HG03135 (cell line): ENCODE measurements around the gene SLC6A11.

Experiments
- ATAC-seq: cut with Tn5 transposase; IDR thresholded peaks from one replicate; pipeline ENCODE4 v1.9.1; 2021; ENCODE audit warnings: mild to moderate bottlenecking, moderate library complexity; ENCODE audit not compliant: unreplicated experiment

SLC6A11 gene

DNA sequence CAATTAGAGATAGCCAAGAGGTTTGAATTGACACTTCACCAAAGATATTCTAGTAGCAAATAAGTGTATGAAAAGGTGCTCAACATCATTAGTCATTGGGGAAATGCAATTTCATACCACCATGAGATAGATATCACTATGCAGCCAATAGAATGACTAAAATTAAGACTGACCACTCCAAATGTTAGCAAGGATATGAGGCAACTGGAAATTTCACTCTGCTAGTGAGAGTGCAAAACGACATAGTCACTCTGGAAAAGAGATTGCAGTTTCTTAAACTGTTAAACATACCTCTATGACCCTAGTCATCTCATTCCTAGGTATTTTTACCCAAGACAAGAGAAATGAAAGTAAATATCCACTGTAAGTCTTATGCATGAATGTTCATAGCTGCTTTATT lies 27.6 kb upstream of the SLC6A11 start:
- ATAC-seq = no peak

DNA sequence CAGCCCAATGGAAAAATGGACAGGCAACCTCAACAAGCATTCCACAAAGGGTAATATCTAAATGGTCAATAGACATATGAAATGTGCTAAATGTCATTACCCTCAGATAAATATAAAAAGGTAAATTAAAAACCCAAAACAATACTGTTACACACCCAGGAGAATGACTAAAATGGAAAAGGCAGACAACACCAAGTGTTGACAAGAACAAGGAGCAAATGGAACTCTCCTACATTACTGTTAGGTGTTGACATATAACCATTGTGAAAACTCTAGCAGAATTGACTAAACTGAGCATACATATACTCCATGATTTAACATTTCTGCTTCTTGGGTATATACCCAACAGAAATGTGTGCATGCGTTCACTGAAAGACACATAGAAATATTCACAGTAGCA lies 25.3 kb upstream of the SLC6A11 start:
- no peak for ATAC-seq

DNA sequence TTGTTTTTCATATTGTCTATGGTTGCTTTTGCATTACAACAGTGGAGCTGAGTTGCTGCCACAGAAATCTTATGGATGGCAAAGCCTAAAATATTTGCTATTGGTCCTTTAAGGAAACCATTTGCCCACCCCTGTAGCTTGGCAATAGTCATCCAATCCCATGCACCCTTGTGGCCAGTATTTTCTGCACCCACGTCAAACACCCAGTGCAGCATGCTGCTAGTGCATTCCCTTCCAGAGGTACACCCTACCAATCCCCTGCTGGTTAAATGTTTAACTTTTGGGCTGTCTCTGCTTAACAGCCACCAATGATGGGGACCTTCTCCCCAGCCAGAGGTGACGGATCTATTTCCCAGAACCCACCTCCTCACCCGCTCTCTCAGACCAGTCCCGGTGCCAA lies 23.8 kb upstream of the SLC6A11 start:
- no peak for ATAC-seq

DNA sequence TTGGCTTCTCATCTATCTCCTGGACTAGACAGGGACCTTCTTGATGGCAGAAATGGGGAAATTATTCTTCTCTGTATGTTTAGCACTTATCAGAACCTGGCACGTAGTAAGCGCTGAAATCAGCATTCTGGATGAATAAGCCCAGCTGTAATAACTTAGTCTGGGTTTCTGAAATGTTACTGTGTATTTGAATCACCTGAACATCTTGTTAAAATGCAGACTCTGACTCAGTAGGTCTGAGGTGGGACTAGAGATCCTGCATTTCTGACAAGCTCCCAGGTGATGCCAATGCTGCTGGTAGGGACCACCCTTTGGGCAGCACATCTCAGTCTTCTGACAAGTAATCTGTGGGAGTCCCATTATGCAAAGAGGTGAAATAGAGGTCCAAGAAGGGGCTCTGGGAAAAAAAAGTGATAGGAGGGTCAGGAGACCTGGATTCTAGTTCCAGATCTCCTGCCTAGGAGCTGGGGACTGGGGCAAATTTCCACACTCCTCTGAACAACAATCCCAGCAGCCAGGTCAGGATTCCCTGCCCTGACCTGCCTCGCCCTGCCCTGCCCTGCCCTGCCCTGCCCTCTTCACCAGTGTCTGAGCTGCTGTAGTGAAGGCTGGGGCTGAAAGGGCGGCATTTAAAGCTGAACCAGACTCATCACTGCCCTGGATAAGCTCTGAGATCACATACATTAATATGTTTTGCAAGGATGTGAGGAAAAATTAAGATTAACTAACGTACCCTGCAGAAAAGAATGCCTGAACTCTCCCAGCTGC lies 17.2 kb upstream of the SLC6A11 start:
- ATAC-seq = no peak

DNA sequence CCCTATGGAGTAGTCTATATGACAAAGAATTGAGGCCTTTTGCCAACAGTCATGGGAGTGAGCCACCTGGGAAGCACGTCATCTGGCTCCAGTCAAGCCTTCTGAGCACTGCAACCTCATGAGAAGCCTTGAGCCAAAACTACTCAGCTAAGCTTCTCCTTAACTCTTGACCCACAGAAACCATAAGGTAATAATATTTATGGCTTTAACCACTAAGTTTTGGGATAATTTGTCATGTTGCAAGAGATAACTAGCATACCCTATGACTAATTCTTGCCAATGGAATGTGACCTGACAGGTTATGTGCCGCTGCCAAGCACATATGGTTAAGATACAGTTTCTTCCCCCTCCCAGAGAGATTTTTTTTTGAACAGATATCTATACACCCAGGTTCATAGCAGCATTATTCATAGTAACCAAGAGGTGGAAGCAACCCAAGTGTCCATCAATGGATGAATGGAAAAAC lies 11.8 kb upstream of the SLC6A11 start:
- no peak for ATAC-seq

DNA sequence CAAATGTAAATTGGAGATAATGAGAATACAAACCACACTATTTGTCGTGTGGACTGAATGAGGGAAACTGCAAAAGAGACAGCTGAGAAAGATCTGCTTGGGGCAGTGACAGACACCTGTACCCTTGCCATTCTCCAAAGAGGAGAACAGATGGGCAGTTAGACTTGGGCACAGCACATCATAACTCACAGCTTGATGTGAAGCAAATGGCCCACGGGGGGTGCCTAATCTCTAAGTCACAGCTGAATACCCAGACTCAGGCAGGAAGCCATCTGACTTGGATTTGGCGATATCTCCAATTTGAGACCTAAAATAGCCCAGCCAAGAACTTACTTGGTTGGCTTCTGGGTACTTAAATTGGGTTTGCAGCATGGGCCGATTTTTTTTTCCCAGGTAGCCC lies 10.0 kb upstream of the SLC6A11 start:
- ATAC-seq = no peak

DNA sequence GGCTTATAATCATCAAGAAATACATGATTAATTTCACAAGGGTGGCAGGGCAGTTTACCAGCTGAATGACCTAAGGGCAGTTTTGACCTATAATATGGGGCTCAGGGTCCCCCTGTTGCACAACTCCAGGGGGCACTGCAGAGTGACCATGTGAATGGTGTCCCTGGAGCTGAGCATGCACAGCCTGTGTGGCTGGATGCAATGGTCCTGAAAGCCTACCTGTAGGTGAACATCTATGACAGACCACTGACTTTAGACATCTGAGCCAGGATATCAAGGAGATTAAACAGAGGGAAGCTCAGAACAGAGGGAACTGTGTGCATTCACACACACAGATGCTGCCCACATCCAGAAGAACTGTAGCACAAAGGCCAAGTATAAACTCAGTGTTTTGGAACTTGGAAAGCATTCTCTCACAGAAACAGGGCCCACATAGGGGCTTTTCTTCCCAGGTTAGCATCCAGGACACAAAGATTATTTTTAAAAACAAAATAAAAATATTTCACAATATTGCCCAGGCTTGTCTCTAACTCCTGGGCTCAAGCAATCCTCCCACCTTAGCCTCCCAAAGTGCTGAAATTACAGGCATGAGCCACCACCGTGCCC lies 7.8 kb upstream of the SLC6A11 start:
- ATAC-seq = no peak

DNA sequence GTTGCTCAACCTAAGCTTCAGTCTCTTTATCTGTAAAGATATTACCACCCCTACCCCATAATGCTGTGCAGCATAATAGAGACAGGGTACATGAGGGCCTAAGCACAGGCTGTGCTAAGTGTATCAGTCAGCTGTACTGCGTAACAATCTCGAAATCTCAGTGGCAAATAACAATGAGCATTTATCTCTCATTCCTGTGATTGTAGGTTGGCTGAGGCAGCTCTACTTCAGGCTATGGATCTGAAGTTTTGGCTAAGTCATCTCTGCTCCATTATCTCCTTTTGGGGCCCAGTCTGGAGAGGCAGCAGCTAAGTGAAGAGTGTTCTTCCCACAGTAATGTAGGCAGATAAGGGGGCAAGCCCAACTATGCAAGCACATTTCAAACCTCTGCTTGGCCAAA lies 7.1 kb upstream of the SLC6A11 start:
- ATAC-seq = no peak

DNA sequence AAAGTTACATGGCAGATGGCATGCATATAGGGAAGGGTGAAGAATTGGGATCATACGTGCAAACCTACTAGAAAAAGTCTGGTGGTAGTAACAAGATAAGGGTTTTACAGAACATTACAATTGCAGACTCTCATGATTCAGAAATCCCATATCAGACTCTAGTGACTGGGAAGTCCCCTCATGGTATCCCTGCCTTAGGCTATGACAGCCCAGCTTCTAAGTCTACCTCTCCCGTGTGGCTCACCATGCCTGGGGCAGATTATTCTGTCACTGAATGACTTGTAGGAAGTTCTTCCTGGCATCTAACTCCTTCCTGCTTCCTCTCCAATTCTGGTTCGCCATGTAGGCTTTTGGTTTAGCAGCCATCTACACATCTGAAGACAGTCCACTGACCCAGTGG lies 5.7 kb upstream of the SLC6A11 start:
- ATAC-seq = no peak

DNA sequence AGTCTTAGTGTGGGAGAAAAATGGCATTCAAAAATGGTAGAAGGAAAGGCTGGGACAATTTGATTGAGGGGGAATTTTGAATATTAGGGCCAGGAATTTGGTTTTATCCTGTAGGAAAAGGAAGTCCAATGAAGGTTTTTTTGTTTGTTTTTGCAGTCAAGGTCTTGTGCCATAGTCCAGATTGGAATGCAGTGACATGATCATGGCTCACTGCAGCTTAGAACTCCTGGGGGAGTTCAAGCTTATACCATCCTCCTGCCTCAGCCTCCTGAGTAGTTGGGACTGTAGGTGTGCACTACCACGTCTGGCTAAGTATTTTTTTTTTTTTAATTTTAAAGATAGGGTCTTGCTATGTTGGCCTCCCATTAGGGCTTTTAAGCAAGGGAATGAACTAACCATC lies 2.6 kb upstream of the SLC6A11 start:
- no peak for ATAC-seq

DNA sequence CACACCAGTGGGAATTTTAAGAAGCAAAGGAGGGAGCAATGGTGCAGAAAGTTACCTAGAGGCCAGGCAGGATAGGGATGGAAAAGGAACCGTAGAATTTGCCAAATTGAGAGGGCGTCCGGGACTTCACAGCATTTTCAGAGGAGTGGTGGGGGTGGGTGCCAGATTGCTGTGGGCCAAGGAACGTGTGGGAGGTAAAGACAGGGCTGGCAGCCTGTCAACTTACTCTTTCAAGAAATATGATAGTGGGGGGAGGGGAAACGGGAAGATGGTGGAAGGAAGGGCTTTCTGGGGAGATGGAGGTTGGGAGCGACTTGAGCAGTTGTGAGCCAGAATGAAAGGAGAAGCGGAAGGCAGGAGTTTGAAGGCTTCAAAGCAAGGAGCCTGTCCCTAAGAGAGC lies 1.4 kb upstream of the SLC6A11 start:
- no peak for ATAC-seq

DNA sequence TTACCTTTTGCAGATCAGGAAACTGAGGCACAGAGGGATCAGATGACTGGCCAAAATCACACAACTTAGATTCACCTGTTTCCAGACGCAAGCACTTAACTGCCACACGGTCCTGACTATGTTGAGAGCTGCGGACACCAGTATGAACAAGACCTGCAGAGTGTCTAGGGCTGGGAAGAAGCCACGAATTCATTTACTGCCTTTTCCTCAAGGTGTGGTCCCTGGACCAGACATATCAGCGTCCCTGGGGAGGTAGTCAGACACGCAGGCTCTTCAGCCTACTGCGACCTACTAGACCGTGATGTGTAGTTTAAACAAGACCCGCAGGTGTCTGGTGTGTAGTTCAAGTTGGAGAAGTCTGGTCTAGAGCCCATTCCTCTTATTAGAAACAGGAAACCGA lies 541 bp upstream of the SLC6A11 start:
- ATAC-seq = no peak

DNA sequence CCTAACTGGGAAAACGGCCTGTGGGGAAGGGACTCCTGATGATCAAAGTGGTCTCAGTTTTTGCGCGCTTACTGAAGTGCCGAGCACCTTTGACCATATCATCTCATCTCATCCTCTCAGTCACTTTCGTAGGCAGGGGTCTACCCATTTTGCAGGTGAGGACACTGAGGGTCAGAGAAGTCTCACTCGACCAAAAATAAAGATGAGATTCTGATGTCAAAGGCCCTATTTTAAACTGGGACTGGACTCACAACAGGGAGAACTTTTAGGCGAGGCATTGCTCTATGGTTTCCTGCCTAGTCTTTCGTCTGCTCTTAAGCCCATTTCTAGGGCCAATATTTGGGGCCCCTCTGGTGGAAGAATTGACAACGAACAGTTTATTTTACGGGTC lies 830 bp downstream of the SLC6A11 start:
- ATAC-seq = no peak

DNA sequence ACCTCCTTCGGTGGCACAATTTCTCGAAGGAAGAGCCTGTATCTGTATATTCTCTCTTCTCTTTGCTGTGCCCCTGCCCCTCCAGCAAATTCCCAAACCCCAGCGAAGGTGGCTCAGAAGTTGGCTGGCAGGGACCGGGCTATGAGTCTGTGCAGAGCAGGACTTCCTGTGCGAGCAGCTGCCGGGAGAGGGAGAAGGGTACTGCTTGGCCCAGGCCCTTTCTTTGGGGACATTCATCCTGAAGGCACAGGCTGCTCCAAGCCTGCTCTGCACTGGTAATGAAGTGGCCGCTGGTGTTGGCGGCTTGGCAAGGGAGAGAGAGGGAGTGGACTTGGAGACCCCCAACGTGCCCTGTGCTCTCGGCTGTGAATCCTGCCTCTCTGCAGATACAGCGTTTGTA lies 1.5 kb downstream of the SLC6A11 start:
- no peak for ATAC-seq

DNA sequence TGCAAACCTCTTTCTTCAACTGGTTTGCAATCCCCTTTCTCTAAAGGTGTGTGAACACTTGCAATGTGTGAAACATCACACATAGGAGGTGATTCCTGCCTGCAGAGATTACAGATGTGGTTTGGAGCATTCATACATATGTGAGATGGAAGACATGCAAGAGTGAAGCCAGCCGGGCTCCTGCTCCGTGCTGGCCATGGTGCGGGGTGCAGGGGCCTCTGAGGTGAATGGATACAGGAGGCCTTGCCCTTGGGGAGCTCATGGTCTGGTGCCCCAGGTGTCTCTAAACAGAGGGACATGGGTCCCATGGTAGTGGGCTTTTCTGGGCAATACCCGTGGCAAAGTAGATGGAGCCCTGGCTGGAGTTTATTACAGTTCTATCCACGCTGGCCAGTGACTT lies 6.0 kb downstream of the SLC6A11 start:
- ATAC-seq = no peak

DNA sequence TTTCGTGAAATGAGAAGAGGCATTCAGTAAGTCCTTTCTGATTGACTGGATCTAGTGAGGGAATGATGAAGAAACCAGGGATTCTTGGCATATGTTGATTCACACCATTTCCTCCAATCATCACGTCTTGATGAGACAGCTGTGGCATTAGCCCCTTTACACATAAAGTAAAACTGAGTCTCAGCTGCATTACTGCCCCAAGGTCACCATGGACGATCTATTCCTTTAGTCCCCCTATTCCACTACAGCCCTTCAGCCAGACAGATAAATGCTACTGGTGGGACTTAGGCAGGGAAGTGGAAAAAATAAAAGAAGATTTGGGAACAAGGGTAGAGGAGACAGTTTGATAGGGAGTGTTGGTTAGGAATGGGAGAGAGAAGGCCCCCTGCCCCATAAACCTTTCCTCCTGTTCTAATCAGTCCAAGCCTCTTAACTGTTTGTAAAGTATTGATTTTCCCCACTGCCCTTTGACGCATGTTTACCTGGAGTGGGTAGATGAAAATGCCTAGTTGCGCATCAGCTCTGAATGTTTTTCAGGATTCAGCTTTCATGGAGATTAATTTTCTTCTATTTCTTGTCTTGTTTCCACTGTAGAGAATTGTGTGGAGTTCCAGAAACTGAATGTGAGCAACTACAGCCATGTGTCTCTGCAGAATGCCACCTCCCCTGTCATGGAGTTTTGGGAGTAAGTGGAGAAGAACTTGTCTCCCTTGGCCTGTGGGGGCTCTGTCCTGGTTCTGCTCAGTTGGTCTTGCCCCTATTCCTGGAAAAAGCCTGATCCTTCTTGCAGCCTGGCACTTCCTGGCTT lies 6.9 kb downstream of the SLC6A11 start:
- ATAC-seq = no peak

DNA sequence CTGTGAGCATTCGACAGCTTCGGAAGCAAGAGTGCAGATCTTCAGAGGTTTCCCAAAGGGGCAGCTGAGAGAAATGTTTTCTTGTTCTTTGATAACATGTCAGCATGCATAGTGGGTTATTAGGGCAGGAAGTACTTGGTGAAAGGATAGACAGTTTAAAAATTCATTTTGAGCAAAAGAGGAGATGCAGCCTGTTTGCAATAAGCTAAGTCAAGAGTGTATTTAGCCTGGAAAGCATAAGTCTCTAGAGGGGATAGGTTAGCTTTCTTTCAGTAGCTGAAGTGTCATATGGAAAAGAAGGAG lies 7.4 kb downstream of the SLC6A11 start:
- ATAC-seq = no peak

DNA sequence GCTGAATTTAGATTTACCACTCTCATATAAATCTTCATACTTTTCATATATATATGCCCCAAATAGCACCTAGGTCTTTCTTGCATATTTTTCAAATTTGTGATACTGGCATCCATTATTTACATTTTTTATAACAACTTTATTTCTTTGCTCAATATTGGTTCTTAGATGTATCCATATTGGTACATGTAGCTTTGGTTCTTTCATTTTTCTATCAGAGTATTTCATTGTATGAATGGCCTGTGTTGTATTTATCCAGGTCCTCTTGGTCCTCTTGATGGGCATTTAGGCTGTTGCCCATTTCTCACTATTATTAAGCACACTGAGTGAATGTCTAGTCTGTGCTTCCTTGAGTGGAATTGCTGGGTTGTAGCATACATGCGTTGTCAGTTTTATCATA lies 8.4 kb downstream of the SLC6A11 start:
- no peak for ATAC-seq

DNA sequence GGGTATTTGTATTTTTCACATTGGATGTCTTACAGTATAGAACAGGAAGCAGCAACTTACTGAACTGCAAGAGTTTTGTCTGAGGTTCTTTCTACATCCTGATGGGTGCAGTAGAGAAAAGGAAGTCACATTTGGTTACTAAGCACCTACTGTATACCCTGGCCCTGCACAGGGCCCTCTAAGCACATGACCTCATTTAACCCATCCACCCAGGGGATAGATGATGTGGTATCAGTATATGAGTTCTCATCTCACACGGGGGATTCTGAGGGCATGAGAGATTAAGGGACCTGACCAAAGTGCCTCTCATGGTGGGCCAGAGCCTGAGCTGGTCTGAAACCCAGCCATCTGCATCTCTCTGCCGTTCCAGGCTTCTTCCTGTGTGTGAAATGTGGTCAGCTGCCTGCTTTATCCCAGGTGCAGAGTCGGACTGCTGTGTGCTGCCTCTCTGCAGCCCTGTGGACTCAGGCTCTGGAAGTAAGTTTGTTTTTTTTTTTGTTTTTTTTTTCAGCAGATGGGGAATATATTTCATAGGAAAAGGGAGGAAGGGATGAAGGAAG lies 17.9 kb downstream of the SLC6A11 start:
- ATAC-seq = no peak

DNA sequence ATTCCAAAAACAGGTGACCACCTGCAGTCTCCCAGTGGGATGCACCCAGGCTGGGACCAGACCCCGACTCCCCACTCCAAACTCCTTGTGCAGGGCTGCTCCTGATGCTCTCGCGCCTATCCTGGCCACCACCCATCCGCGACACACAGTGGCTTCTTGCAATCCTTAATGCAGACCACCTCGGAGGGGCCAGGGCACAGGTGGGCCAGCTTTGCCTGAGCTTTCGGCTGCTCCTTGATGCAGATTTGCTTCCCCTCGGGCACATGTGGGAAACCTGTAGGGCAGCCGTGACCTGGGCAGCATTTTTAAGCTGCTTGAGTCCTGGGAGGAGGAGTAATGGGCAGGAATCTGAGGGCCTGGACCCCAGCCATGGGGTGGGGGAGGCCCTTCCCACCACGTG lies 18.9 kb downstream of the SLC6A11 start:
- no peak for ATAC-seq

DNA sequence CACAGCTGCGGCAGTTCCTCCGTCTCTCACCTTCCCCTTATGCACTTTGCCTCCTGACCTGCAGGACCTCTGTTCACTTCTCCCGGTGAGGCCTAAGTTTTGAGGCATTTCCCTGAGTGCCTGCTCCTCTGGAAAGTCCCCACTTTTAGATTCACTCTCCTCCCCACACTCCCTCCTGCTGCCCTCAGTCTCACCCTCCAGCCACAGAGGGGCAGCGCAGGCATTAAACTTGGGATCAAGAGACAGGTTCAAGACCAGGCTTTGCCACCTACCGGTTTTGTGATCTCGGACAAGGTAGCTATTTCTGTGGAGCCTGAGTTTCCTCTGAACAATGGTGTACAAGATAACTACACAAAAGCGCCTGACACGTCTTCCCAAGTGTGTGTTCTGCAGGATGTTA lies 19.4 kb downstream of the SLC6A11 start:
- no peak for ATAC-seq

DNA sequence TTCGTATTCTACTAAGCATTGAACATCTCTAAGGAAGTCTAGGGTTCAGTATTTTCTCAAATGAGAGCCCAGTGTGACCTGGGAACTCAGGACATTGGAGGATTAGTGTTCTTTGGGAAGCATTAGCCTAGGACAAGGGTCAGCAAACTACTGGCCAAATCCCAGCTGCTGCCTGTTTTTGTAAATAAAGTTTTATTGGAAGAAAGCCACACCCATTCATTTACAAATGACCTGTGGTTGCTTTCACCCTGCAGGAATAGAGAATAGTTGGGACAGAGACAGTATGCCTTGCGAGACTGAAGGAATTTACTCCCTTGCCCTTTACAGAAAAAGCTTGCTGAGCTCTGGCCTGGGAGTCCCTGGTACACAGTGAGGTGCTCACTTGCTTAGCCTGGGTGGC lies 20.6 kb downstream of the SLC6A11 start:
- ATAC-seq = no peak
